ENCODE measurements around the gene NTM.

The NTM gene

DNA sequence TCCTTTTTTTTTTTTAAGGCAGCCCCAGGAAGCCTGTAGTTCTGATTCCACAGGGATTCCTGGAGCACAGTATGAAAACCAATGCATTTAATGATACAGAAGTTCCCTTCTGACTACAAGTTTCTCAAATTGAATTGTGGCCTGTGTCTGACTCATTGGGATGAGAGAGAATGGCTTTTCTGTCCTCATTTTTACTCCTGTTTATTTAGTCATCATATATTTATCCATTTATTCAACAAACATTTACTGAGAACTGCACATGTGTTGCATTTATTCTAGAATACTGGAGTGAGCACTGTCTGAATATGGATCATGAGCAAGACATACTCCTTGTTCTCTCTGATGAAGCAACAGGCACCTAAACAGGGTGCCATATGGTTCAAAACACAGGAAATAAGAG lies 231.2 kb downstream of the NTM start:
- no peak for DNase-seq (ENCODE audit: low read depth)

DNA sequence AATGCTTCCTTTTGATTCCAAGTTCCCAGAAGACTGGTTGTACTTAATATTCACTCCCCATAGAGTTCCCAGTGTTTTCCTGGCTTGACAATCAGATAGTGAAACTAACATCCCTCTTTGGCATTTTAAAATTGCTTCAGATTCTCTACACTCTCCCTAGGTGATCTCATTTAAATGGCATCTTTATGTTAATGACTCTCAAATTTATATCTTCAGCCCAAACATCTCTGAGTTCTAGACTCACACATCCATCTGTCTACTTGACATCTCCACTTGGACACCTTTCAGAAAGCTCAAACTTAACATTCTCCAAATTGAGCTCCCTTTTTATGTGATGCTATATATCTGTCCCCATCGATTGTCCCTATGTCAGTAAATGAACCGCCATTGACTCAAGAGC lies 232.0 kb downstream of the NTM start:
- no peak for DNase-seq (ENCODE audit: low read depth)

DNA sequence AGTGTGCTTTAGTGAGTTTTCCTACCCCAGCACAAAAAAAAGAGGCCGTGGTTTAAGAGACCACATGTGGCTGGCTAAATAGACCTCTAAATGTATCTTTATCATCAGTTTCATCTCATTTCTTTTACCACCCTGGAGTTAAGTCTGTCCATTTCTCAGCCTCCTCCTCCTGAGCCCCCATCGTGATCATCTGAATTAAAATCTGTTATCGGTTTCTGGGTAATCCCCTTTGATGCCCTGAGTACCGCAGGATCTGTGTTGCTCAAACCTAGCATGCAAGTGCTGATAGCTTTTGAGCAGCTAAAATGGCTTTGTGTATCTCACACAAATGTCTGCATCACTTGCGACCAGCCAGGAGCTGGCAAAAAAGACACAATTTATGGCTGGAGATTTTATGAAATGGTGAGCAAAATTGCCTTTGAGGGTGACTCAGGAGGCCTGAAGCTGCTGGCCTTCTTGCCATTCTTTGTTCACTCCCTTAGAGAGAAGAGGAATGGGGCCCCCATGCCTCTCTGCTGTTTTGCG lies 236.5 kb downstream of the NTM start:
- DNase-seq (ENCODE audit: low read depth) = no peak

DNA sequence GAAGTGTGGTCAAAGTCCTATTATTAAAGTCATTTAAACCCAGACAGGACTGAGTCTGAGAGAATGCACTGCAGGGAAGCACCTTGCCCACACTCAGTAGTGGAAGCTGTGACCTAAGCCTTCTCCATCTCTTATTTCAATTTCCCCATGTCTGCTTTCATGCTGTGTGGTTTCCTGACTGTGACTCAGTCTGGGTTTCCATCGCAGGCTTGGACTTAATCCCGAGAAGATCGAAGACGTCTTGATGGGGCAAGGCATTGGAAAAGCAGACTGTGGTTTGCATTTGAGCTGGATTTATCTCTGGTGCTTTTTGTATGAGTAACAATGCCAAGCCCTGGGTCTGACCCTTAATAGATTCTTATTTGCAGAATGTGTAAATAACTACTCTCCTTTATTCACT lies 238.9 kb downstream of the NTM start:
- DNase-seq (ENCODE audit: low read depth) = no peak

DNA sequence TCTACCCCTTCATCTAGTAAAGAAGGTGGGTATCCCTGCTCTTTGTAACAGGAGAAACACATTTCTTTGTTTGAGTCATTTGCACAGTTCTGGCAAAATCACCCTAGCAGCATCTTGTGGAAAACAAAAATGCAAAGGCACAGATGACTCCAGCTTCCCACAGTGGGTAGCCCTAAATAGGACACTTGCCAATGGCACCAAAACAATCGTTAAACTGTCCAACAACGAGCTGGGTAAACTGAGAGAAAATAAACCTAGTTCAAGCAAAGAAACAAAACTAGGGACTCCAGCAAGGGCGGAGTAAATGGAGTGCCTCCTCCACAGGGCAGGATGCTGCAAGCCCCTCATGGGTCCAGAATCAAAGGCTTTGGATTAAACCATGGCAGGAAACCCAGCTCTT lies 239.5 kb downstream of the NTM start:
- no peak for DNase-seq (ENCODE audit: low read depth)

DNA sequence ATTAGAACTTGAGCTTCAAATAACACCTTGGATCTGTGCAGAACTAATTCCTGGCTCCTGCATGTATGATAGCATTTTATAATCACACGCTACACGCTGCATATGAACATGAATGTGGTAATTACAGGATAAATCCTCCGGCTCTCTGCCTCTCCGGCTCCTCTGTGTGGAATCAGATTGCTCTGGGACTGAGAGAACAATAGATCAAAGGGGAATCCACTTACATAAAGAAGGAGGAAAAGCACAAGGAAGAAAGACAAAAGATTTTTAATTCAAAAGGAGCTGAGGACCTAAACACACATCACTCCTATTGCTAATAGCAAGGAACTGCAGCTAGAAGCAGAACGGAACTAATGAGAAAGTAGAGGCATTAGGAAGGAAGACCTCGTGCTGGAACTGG lies 240.9 kb downstream of the NTM start:
- no peak for DNase-seq (ENCODE audit: low read depth)

DNA sequence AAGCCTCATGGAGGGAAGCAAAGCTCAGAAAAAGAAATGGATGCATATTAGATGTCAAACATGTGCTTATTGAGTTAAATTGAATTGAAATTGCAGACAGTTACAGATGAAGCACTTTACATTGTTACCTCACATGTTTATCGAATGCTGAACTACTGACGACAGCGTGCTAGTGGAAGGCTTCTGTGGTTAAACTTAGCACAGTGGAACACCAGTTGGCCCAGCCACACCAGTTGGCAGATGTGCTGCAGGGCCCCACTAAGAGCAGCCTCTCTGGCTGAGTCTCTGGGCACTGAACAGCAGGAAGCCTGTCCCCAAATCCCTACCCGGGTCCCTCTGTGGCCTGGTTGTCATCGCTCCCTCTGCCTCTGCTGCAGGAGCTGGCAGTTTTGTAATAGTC lies 242.1 kb downstream of the NTM start:
- DNase-seq (ENCODE audit: low read depth) = no peak

DNA sequence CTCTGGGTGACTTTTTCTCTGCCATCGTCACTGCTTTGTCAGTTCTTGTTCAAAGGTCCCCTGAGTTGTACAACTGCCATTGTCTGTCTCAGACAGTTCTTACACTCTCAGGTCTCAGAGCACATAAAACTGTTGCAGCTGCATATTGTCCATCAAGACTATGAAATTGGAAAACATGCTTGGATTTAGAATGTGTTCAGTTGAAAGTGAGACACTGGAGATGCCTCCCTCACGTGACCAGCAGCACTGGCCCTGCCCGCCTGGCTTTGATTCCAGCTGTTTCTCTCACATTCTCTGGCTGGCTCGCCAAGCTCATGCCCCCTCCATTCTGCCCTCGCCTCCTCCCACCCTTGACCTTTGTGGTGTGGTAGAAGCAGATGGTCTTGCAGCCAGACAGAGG lies 244.2 kb downstream of the NTM start:
- DNase-seq (ENCODE audit: low read depth) = no peak

DNA sequence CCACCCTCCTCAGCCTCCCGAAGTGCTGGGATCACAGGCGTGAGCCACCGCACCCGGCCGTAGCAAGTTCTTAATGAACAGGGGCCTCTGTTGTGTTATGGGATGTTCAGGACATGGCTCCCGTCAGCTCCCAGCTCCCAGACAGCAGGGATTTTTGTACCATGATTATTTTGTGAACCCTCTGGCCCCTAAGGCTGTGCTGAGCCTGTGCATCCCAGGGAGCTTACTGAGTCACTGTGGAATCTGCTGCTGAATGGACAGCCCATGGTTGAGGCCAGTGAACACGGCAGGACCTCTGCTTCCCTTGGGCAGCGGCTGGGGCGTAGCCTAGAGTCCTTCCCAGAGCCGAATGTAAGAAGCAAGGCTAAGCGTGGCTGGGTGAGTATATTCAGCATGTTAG lies 245.2 kb downstream of the NTM start:
- no peak for DNase-seq (ENCODE audit: low read depth)

DNA sequence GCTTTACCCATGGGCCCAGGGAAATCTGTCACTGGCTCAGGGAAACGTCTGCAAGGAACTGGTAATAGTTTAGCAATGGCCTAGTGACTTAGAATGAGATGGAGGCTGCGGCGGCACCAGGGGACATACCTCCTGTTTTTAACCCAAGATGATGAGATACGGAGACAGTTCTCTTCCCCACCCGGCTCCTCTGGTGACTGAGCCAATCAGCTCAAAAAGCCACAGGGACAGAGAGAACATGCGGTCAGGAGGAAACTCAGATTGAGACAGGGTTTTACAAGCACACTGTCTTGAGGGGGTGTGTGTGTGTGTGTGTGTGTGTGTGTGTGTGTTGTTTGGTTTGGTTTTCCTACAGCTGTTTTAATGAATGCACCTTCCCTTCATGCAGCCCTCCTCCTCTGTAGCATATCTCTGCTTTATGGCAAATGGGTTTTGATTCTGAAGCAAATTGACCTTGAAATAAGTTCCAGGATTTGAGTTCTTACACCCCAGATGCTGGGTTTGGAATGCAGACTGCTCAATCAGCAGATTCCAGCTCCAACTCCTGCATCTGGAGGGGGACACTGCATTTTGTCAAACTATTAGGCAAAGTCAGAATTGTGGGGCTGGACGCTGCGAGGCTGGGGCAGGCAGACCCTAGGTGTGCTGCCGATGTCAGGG lies 246.2 kb downstream of the NTM start:
- no peak for DNase-seq (ENCODE audit: low read depth)

DNA sequence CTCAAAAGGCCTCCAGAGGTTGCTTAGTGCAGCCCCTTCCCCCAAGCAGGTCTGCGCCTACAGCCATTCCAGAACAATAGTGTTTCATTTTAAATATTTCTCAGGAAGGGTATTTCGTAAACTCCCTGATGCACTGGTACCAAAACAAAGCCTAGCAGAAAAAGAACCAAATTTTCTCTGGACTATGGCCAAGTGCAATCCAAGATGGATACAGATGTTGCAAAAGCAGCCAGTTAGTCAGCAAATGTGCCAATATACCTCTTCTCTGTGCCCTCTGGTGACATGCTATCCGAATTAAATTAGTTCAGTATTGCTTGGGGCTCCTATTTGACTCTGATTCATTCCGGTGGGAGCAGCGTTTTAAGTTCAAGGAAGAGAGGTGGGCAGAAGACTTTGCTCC lies 247.8 kb downstream of the NTM start:
- DNase-seq (ENCODE audit: low read depth) = no peak

DNA sequence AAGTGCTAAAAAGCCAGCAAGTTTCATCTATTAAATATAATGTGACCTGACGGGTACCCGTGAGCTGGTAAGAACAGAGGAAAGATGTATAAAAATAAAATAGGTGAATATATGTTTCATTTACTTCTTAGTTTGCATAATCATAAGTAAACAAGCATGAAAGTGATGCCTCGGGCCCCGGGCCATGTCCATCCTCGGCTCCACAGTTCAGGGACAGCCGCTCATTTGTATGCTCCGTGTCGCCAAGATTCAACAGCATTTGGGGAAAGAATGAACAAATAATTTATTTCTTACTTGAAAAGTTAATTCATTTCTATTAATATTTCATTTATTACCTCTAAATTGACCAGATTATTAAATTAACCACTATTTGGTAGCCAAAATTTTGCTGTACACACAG lies 251.8 kb downstream of the NTM start:
- DNase-seq (ENCODE audit: low read depth) = no peak

DNA sequence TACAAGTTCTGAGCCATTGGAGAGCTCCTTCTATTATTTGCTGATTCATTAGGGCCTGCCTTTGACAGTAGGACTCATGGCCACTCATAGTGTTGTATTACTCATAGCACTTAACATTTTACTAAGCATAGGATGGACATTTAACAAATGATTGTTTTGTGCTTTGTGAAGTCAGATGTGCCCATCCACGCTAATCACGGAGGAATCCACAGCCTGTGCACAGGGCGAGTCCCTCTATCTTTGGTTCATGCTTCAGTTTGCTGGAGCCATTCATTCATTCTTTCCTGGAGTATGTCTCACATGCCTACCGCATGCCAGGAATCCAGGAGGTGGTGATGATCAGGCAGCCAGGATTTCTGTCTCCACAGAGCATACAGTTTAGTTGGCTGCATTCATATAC lies 254.1 kb downstream of the NTM start:
- no peak for DNase-seq (ENCODE audit: low read depth)

DNA sequence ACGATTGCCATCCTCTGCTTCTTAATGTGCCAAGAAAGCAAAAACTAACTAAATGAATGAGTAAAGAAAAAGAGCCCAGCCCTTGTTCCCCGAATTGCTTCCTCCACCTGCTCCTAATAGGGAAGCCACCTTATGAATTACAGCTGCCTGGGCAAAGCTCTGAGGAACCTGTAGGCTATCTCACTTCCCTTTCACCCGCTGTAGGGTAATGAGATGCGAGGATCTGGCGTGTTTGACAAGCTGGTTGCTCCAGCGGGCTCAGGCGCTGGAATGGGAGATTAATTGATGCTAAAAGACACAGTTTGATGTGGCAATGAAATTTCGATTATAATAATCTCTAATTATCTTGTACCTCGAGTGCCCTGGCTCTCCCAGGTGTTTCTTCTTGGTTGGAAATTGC lies 256.4 kb downstream of the NTM start:
- DNase-seq (ENCODE audit: low read depth) = no peak

DNA sequence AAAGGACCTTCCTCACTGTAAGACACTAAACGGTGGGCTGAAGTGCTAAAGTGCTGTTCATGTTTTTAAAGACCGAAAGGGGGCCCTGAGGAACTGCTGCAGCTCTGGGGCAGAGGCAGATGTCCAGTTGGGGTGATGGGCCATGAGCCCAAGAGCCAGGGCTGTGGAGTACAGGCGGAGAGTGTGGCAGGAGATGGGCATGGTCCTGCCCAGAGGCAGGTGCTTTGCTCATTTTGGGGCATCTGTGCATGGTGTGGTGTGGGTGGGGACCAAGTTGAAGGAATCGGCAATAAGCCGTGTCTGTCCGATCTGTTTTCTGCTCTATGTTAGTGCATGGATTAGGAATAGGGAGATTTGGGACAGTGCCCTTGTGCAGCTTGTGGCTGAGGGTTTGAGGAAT lies 258.3 kb downstream of the NTM start:
- DNase-seq (ENCODE audit: low read depth) = no peak

DNA sequence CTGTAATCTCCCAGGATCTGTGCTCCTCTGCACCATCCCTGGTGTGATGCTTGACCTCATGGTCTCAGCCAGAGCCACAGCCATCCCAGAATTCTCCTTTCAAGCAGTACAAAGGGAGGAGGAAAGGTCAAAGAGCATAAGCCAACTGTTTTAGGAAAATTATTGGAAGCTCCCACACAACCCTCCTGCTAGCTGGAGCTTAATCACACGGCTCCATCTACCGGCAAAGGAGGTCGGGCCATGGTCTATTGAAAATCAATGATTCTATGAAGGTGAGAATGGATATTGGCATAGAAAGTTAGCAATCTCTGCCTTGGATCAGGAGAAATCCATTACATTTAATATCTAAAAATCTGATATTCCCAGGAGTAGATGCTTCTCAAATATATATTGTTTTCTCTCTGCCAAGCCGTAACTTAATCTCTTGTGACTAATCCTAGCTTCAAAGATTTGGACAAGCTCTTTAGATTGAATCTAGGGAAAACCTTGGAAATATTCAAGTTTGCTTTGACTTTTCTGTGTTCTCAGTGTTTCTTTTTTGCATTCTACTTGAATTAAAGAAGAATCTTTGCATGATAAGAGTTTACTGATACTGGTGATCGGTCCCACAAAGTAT lies 259.6 kb downstream of the NTM start:
- DNase-seq (ENCODE audit: low read depth) = no peak

DNA sequence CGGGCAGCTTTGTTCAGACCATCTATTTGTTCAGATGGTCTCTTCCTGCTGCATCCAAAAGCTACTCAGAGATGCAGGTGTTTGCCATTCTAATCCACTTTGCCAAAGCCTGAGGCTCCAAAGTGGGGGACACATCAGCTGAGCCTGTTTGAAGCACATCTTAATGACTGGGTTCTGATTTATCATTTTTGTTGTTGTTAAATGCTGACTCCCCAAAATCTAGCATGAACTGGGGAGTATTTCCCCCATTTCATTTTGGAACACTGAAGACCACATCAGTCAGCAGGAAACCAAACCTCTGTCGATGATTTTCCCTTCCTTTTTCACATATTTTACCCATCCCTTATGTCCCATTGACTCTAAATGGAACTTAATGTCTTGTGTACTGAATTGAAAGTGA lies 262.6 kb downstream of the NTM start:
- no peak for DNase-seq (ENCODE audit: low read depth)

DNA sequence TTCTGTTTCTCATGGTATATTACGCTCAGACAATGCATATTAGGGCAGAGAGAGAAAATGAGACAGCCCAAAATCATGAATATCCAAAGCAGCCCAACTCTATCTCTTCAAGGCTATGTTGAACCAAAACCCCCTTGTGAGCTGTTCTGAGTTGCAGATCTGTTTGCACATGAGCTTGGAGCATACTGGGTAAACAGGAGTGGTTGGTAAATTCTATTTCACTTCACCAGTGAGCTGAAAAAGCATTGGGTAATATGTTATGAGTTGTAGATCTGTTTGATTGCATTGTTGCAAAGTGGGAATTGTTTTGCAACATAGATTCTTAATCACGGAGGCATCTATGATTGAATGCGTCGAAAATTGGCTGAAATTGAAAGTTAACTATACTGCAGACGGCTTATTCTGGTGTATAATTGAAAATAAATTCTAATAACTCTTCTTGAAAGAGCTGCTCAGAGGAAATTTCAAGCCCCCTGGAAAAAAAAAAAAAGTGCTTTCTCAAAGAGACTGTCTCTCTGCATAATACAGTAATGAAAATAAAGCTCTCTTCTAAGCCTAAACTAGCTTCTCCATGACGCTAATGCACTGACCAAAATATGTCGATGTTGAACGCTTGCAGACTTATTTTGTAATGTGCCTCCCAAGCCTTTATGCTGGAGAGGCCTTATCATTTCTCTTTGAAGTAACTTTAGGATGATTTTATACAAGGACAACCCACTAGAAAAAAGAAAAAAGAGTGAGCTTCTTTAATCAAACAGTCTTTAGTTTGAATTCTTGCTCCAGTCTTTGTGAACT lies 263.7 kb downstream of the NTM start:
- DNase-seq (ENCODE audit: low read depth) = no peak

DNA sequence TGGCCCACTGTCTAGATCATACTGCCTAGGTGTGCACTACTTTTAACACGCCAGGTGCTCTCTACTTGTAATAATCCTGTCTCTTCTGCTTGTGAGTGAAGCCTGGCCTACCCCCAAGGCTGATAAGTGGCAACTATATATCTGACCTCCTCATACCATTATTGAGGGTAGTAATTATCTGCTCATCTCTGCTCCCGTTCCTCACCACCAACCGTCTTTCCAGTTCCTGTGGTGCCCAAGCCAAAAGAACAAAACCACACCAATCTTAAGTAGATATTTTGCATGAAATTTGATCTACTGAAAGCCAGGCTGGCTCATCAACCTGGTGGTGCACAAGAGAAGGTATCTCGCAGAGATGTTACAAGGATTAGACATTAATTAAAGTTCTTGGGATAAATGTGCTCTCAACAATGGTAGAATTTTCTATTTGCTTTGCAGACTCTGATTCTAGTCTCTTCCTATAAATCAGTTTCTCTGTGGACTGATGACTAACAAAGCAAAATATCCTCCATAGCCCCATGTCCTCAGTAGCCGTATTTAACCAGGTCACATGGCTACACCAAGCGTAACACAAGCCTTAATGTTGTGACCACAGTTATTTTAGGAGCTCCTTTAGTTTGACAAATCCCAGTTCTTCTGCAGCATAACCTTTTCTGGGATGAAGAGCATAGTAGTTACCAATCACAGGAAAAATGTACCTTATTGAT lies 267.2 kb downstream of the NTM start:
- no peak for DNase-seq (ENCODE audit: low read depth)

DNA sequence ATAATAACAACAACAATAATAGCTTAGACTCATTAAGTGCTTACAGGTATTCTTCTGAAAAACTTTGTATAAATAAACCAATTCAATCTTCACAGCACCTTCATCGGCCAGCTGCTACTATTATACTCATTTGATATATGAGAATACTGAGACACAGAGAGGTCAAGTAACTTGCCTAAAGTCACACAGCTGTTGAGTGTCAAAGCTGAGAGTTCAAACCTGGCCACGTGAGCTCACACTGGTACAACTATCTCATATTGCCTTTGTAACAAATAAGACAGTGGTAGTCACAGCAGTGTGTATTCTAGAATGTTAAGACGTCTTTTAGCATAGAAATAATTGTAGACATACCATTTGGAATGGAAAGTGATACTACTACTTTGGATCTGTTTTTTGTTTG lies 268.5 kb downstream of the NTM start:
- no peak for DNase-seq (ENCODE audit: low read depth)

DNA sequence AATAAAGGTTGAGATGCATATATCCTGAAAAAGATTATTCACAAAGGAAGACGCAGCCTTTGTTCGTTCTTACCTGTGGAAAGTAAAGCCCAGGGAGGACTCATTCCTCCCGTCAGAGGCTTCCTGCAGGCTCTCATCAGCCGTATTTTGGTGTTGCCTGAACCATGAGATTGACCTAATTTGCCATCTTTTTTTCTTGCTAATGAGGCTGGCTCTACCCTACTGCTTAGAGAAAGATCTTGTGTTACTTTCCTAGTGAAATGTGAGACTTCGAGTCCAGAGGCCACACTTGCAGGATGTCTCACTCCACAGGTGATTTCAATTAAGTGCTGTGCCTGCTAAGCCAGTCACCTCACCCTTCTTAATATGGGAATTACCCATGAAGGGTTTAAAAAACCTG lies 269.9 kb downstream of the NTM start:
- no peak for DNase-seq (ENCODE audit: low read depth)

DNA sequence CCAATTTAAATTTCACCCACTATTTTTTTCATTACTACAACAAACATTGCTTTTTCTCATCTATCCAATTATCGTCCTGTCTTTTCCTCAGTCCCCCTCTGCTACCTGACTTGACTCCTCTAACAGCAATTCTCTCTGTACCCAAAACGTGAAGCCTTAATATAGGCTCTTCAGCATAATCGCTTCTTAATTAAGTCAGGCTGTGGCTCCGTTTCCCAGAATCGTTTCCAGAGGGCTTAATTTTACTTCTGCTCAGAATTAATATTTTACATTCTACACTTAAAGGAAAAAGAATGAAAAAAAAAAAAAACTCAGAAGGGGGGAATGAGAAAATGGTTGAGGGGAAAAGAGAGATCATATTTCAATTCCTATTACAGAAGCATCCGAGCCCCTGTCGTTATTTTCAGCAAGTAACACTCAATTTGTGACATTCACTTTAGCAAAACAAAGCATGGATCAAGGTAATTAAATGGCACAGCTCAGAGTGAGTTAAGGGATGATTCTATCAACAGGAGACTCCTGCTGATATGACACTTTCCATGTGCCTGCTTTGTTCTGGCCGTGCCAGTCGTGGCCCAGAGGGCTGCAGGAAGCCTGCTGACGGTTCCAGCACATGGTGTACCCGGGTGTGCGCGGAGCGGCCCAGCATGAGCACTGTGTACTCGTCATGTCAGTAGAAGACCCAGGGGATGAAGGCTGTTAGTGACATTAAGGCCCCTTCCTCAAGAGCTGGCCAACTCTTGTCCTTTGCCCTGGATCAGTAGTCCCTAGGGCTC lies 272.5 kb downstream of the NTM start:
- DNase-seq (ENCODE audit: low read depth) = no peak
